ENCODE data around the gene MCM6. TPM values are rescaled to one million over a fixed set of nuclear protein-coding genes. Genes with fewer than 3 reads are reported as not detected.

MCM6 gene
- 84.8 TPM for total RNA-seq (2021; ENCODE audit: unreplicated experiment)
- polyA plus RNA-seq (2012): 27.8 and 37.0 TPM in 2 replicates
- percentile 89 among the genes with signal in this experiment for Bru-seq, nascent RNA
- percentile 92 among the genes with signal in this experiment for BruChase-seq, experiment 1, labeled RNA remaining after a 6-hour chase
- BruChase-seq, experiment 2, labeled RNA remaining after a 2-hour chase: percentile 79 among the genes with signal in this experiment
- long read RNA-seq, transcript MCM6-201 (17 exons, 3,736 nt): major isoform, 315 of 357 reads
- long read RNA-seq, partial matches to known transcripts: 26 of 357 reads
- long read RNA-seq, other reads (novel, unspliced or antisense): 16 of 357 reads

DNA sequence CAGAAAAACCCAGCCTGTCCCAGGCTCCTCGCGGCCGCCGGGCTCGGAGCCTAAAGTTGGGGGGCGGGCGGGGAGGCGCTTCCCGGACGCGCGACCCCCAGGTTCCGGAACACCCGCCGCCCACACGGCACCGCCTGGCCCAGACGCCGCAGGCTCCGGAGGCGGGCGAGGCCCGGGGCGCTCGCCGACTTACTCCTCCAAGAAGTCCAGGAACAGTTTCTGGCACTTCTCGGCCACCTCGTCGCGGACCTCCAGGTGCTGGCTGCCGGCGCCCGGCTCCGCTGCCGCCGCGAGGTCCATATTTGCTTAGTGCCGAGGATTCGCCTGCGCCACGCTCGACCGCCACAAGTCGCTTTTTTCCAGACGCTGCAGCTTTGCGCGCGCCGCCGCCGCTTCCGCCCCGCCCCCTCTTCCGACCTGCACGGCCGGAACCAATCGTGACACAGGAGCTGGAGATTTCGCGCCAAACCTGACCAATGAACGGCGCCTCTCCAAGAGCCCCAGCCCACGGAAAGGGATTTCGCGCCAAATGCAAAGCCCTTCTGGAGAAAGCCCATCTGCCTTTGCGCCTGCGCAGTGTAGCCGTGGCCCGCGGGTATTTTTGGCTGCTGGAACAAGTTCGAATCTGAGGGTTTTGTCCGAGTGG, at the start of gene MCM6:
Gene MCM6, minus strand, starts transcription at position 378 of the 646 bp plus-strand sequence. Its CDS starts 78 bp downstream, at position 300.
- CTCF ChIA-PET: interaction anchor here (0.7 to 1.0 kb wide), 4 partner anchors 9 to 887 kb away, joined by 3 to 5 read pairs (median 4); no protein-coding TSS in a partner anchor
- RAD21 ChIA-PET (ENCODE audit: low non-redundant PET in 1 of 2, low total read pairs in 2 of 2, uncharacterized antibody in 2 of 2, unreplicated experiment in 2 of 2): no interaction called here
- Histone ChIP-seq H3K9me2 (ENCODE audit: insufficient read depth) (no peaks in the 10 kb centered on the region), H3K79me2 (ENCODE audit: insufficient read depth, low read length) (peaks cover 41% of the 10 kb centered on the region), H3K36me3 (ENCODE audit: control insufficient read depth in 1 of 2, insufficient read depth in 2 of 2, low read length in 2 of 2) (peaks cover 7 to 14% of the 10 kb centered on the region in 2 experiments), H3K27me3 (ENCODE audit: insufficient read depth, low read length) (no peaks in the 10 kb centered on the region), H3K4me2 (ENCODE audit: low read length) (peak within 1 kb of the TSS; percentile 94), H2AFZ (ENCODE audit: low read depth, low read length, poor library complexity, severe bottlenecking) (peak within 1 kb of the TSS; percentile 65), H3K4me1 (ENCODE audit: control insufficient read depth in 1 of 2, insufficient read depth in 2 of 2, low read length in 2 of 2) (peaks cover 7 to 19% of the 10 kb centered on the region in 2 experiments; a peak in 2 of 4 replicates), H3K9me3 (ENCODE audit: control insufficient read depth in 1 of 2, insufficient read depth in 1 of 2, low read depth in 1 of 2, low read length in 2 of 2) (no peaks in the 10 kb centered on the region), H3K4me3 (replicated peaks in 1 of 2; ENCODE audit: low read depth in 1 of 2, low read length in 2 of 2) (peak within 1 kb of the TSS; percentile 82 to 94), H4K20me1 (ENCODE audit: insufficient read depth) (0 out of 2 replicates have a peak, but pooled peaks cover 5% of the 10 kb centered on the region), H3K27ac (ENCODE audit: low read depth, low read length) (peak within 1 kb of the TSS; percentile 72), H3K9ac (ENCODE audit: low read length) (peak within 1 kb of the TSS; percentile 98)
- DNase-seq (ENCODE audit: low read depth, low spot score) (peak; percentile 99), ATAC-seq (peak; percentile 95)
- POLR2A ChIA-PET: interaction anchor here (0.6 kb wide), 1 partner anchor 27 kb away, joined by 3 read pairs; no protein-coding TSS in a partner anchor
- TF ChIP-seq, protein P1, sequence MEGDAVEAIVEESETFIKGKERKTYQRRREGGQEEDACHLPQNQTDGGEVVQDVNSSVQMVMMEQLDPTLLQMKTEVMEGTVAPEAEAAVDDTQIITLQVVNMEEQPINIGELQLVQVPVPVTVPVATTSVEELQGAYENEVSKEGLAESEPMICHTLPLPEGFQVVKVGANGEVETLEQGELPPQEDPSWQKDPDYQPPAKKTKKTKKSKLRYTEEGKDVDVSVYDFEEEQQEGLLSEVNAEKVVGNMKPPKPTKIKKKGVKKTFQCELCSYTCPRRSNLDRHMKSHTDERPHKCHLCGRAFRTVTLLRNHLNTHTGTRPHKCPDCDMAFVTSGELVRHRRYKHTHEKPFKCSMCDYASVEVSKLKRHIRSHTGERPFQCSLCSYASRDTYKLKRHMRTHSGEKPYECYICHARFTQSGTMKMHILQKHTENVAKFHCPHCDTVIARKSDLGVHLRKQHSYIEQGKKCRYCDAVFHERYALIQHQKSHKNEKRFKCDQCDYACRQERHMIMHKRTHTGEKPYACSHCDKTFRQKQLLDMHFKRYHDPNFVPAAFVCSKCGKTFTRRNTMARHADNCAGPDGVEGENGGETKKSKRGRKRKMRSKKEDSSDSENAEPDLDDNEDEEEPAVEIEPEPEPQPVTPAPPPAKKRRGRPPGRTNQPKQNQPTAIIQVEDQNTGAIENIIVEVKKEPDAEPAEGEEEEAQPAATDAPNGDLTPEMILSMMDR (IDR thresholded peaks at IDR 0.05 in 2 of 3, conservative IDR thresholded peaks at IDR 0.05 in 1 of 3; ENCODE audit: borderline replicate concordance in 1 of 3, insufficient read depth in 1 of 3, low read depth in 2 of 3, low read length in 2 of 3): no peak
- TF ChIP-seq, protein P2, sequence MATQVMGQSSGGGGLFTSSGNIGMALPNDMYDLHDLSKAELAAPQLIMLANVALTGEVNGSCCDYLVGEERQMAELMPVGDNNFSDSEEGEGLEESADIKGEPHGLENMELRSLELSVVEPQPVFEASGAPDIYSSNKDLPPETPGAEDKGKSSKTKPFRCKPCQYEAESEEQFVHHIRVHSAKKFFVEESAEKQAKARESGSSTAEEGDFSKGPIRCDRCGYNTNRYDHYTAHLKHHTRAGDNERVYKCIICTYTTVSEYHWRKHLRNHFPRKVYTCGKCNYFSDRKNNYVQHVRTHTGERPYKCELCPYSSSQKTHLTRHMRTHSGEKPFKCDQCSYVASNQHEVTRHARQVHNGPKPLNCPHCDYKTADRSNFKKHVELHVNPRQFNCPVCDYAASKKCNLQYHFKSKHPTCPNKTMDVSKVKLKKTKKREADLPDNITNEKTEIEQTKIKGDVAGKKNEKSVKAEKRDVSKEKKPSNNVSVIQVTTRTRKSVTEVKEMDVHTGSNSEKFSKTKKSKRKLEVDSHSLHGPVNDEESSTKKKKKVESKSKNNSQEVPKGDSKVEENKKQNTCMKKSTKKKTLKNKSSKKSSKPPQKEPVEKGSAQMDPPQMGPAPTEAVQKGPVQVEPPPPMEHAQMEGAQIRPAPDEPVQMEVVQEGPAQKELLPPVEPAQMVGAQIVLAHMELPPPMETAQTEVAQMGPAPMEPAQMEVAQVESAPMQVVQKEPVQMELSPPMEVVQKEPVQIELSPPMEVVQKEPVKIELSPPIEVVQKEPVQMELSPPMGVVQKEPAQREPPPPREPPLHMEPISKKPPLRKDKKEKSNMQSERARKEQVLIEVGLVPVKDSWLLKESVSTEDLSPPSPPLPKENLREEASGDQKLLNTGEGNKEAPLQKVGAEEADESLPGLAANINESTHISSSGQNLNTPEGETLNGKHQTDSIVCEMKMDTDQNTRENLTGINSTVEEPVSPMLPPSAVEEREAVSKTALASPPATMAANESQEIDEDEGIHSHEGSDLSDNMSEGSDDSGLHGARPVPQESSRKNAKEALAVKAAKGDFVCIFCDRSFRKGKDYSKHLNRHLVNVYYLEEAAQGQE (IDR thresholded peaks at IDR 0.05; ENCODE audit: low read depth): no peak
- TF ChIP-seq SRF (IDR thresholded peaks at IDR 0.05; ENCODE audit: low read depth) (peak; percentile 59; the same call in 1 of the 2 replicates), CBX3 (IDR thresholded peaks at IDR 0.05; ENCODE audit: low read depth) (0 out of 2 replicates have a peak, but pooled peaks have one; percentile 8), ZFX (IDR thresholded peaks at IDR 0.05) (peak; percentile 74), YY1 (IDR thresholded peaks at IDR 0.05; ENCODE audit: extremely low read depth, insufficient replicate concordance, low read depth, low read length) (peak; percentile 6), TCF7L2 (IDR thresholded peaks at IDR 0.05; ENCODE audit: borderline replicate concordance, extremely low read depth, insufficient read depth, insufficient read length) (peak; percentile 49), ELF1 (IDR thresholded peaks at IDR 0.05; ENCODE audit: borderline replicate concordance, low read depth) (peak; percentile 34; the same call in 1 of the 2 replicates), POLR2A (IDR thresholded peaks at IDR 0.05; ENCODE audit: borderline replicate concordance, extremely low read depth, insufficient read depth, insufficient read length) (no peak), SP1 (IDR thresholded peaks at IDR 0.05; ENCODE audit: low read depth) (peak; percentile 92), RAD21 (IDR thresholded peaks at IDR 0.05; ENCODE audit: low read depth) (no peak), FOSL1 (IDR thresholded peaks at IDR 0.05; ENCODE audit: low read depth) (no peak), POLR2AphosphoS5 (IDR thresholded peaks at IDR 0.05; ENCODE audit: low read depth, low read length) (peak; percentile 67), EGR1 (IDR thresholded peaks at IDR 0.05; ENCODE audit: low read depth) (peak; percentile 78)
- TF ChIP-seq, protein P3, sequence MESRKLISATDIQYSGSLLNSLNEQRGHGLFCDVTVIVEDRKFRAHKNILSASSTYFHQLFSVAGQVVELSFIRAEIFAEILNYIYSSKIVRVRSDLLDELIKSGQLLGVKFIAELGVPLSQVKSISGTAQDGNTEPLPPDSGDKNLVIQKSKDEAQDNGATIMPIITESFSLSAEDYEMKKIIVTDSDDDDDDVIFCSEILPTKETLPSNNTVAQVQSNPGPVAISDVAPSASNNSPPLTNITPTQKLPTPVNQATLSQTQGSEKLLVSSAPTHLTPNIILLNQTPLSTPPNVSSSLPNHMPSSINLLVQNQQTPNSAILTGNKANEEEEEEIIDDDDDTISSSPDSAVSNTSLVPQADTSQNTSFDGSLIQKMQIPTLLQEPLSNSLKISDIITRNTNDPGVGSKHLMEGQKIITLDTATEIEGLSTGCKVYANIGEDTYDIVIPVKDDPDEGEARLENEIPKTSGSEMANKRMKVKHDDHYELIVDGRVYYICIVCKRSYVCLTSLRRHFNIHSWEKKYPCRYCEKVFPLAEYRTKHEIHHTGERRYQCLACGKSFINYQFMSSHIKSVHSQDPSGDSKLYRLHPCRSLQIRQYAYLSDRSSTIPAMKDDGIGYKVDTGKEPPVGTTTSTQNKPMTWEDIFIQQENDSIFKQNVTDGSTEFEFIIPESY (IDR thresholded peaks at IDR 0.05; ENCODE audit: extremely low read depth, insufficient replicate concordance, low read length): no peak
- TF ChIP-seq, protein P4, sequence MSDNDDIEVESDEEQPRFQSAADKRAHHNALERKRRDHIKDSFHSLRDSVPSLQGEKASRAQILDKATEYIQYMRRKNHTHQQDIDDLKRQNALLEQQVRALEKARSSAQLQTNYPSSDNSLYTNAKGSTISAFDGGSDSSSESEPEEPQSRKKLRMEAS (IDR thresholded peaks at IDR 0.05): peak; percentile 86
- intact Hi-C loops (cut with micrococcal nuclease): no loop called here
- BruUV-seq (replicated peaks): no TSS peak

Measured in HCT116 (cell line).